ENCODE data around the gene TGM6. TPM values are rescaled to one million over a fixed set of nuclear protein-coding genes. Genes with fewer than 3 reads are reported as not detected.

TGM6 gene
- total RNA-seq, 5 donors from 2014 or later (not counting 1 experiment from before 2014, with no cell fraction given) = not detected

DNA sequence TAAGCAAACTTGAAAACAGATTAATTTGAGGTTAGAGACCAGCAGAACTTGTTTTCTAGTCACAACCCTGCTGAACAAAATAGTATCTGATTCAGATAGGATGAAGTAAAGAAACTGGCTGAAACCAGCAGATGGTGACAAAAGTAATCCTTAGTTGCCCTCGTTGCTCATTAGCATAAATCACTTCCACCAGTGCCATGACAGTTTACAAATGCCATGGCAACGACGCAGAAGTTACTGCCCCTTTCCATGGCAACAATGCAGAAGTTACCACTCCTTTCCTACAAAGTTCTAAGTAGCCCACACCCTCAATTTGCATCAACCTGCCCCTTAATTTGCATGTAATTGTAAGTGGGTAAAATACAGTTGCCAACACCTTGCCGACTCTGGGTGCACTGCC lies 66.1 kb downstream of the TGM6 start:
- POLR2A ChIA-PET = no interaction called here
- Mint-ChIP-seq H3K9me3 (peaks cover 0 to 8% (median 0%) of the 10 kb centered on the region in 3 donors), H3K4me1 (peaks cover 6 to 13% (median 9%) of the 10 kb centered on the region in 3 donors), H3K36me3 (peaks cover 3% of the 10 kb centered on the region), H3K27me3 (peaks cover 0 to 3% of the 10 kb centered on the region in 2 donors), H3K4me3 (no peak overlapping the region), H3K27ac (no peak overlapping the region)
- CTCF ChIA-PET = interaction anchor here in 1 of 2 donors (0.6 to 1.2 kb wide), 2 partner anchors 9 to 217 kb away, joined by 3 to 4 read pairs; partner anchors contain the start of gene IDH3B
- Histone ChIP-seq H3K4me3 (ENCODE audit: control insufficient read depth in 1 of 2, extremely low read depth in 1 of 2, low read length in 1 of 2) (no peak overlapping the region), H3K36me3 (ENCODE audit: control insufficient read depth in 2 of 2, extremely low read depth in 1 of 2, insufficient read depth in 1 of 2, low read length in 1 of 2) (no peaks in the 10 kb centered on the region), H3K4me1 (ENCODE audit: control insufficient read depth in 1 of 2, extremely low read depth in 1 of 2, insufficient read depth in 2 of 2, low read length in 2 of 2) (no peaks in the 10 kb centered on the region), H3K9me3 (no peaks in the 10 kb centered on the region), H3K27ac (ENCODE audit: low read length) (no peak overlapping the region), H3K27me3 (replicated peaks in 1 of 2; ENCODE audit: control insufficient read depth in 2 of 2, extremely low read depth in 1 of 2, insufficient read depth in 2 of 2, low read length in 1 of 2) (no peaks in the 10 kb centered on the region)
- 80% methylated on average over 1 of the region's 4 CpGs for WGBS (ENCODE audit: insufficient coverage)
- ATAC-seq (replicated peaks in 1 of 4) = no peak
- DNase-seq = peak in 1 of 35 experiments; percentile 11

DNA sequence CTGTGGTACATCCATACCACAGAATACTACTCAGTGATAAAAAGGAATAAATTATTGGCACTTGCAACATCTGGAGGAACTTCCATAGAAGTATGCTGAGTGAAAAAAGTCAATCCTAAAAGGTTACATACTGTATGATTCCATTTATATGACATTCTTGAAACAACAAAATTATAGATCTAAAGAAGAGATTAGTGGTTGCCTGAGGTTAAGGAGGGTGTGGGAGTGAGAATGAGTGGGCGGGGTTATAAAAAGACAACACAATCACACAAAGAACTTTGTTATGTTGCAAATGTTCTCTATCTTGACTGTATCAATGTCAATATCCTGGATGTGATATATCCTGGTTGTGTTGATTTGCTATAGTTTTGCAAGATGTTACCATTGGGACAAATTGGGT lies 68.7 kb downstream of the TGM6 start:
- DNase-seq (no peak), ATAC-seq (replicated peaks in 1 of 4) (no peak)
- ChIA-PET POLR2A (no interaction called here), CTCF (no interaction called here)
- no CpG with 5 or more reads among the region's 1 CpG for WGBS (ENCODE audit: insufficient coverage)
- H3K4me1 ChIP-seq (ENCODE audit: control insufficient read depth in 1 of 2, extremely low read depth in 1 of 2, insufficient read depth in 2 of 2, low read length in 2 of 2) = no peaks in the 10 kb centered on the region
- no peak overlapping the region for H3K27ac Mint-ChIP-seq
- peaks cover 0 to 8% (median 0%) of the 10 kb centered on the region in 3 donors for H3K9me3 Mint-ChIP-seq
- H3K4me3 Mint-ChIP-seq = no peak overlapping the region
- no peak overlapping the region for H3K4me3 ChIP-seq (ENCODE audit: control insufficient read depth in 1 of 2, extremely low read depth in 1 of 2, low read length in 1 of 2)
- no peaks in the 10 kb centered on the region for H3K9me3 ChIP-seq
- H3K36me3 ChIP-seq (ENCODE audit: control insufficient read depth in 2 of 2, extremely low read depth in 1 of 2, insufficient read depth in 1 of 2, low read length in 1 of 2) = no peaks in the 10 kb centered on the region
- H3K4me1 Mint-ChIP-seq = peaks cover 6 to 13% (median 9%) of the 10 kb centered on the region in 3 donors
- peaks cover 3% of the 10 kb centered on the region for H3K36me3 Mint-ChIP-seq
- peaks cover 0 to 3% of the 10 kb centered on the region in 2 donors for H3K27me3 Mint-ChIP-seq
- no peak overlapping the region for H3K27ac ChIP-seq (ENCODE audit: low read length)
- H3K27me3 ChIP-seq (replicated peaks in 1 of 2; ENCODE audit: control insufficient read depth in 2 of 2, extremely low read depth in 1 of 2, insufficient read depth in 2 of 2, low read length in 1 of 2) = no peaks in the 10 kb centered on the region

DNA sequence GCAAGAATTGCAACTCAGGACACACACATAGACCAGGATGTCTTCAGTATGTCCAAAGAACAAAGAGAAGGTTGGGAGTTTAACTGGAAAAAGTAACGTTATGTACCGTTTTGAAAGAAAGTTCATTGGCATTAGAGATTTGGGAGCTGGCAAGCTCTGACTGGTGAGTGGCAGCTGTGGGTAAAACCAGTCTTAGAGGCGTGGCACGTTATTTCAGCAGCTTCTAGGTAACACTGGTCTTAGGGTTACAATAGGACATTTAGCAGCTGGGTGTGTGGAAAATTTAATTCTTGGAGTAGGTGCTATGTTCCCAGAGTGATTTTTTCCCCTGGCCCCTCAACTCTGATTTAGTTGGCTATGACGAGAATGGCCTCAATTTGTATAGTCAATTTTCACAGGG lies 70.7 kb downstream of the TGM6 start:
- H3K27ac Mint-ChIP-seq = no peak overlapping the region

DNA sequence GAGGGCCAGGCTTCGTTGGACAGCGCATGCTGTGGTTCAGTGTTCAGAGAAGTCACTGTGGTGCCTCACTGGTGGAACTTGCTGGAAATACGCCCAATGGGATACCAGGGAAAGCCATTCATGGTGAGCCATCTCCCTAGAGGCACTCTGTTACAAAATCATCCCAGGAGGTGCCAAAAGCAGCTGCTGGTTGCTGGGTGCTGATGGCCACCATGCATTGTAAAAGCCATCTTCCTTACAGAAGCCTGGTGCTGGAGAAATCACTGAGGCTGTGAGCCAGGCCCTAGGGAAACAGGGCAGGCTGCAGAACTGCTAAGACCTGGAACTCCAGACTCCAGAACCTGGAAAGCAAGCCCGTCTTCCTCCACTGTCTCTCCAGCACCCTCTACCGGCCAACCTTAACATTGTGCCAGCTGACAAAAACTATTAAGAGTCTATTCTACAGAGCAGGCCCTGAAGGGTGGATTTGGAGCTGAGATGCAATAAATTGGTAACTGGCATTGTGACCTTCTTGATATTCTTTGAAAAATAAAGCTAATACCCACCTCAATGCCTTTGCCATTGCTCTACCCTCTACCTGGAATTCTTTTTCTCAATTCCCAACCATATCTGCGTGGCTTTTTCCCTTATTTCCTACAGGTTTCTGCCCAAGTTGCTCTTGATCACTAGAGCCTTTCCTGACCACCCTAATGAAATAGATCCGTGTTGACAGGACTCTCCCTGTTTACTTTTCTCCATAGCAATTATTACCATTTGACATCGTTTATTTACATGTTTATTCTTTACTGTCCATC lies 71.4 kb downstream of the TGM6 start:
- H3K4me1 ChIP-seq (ENCODE audit: control insufficient read depth in 1 of 2, extremely low read depth in 1 of 2, insufficient read depth in 2 of 2, low read length in 2 of 2) = no peaks in the 10 kb centered on the region
- POLR2A ChIA-PET = no interaction called here

More for the DNA sequence above, 70.7 kb downstream of the TGM6 start:
- ChIA-PET POLR2A (no interaction called here), CTCF (interaction anchor here in 1 of 2 donors (1.4 kb wide), 1 partner anchor 19 kb away, joined by 6 read pairs; the partner anchor contains the start of gene SNRPB)
- 83% methylated on average over 3 of the region's 5 CpGs for WGBS (ENCODE audit: insufficient coverage)
- ATAC-seq (replicated peaks in 1 of 4) = no peak
- Histone ChIP-seq H3K4me1 (ENCODE audit: control insufficient read depth in 1 of 2, extremely low read depth in 1 of 2, insufficient read depth in 2 of 2, low read length in 2 of 2) (no peaks in the 10 kb centered on the region), H3K27me3 (replicated peaks in 1 of 2; ENCODE audit: control insufficient read depth in 2 of 2, extremely low read depth in 1 of 2, insufficient read depth in 2 of 2, low read length in 1 of 2) (no peaks in the 10 kb centered on the region), H3K9me3 (no peaks in the 10 kb centered on the region), H3K4me3 (ENCODE audit: control insufficient read depth in 1 of 2, extremely low read depth in 1 of 2, low read length in 1 of 2) (no peak overlapping the region), H3K27ac (ENCODE audit: low read length) (no peak overlapping the region), H3K36me3 (ENCODE audit: control insufficient read depth in 2 of 2, extremely low read depth in 1 of 2, insufficient read depth in 1 of 2, low read length in 1 of 2) (no peaks in the 10 kb centered on the region)
- H3K4me3 Mint-ChIP-seq = no peak overlapping the region
- no peaks in the 10 kb centered on the region for H3K36me3 Mint-ChIP-seq
- DNase-seq = no peak
- no peaks in the 10 kb centered on the region for H3K27me3 Mint-ChIP-seq
- peaks cover 0 to 6% (median 0%) of the 10 kb centered on the region in 3 donors for H3K9me3 Mint-ChIP-seq
- peaks cover 6 to 13% (median 9%) of the 10 kb centered on the region in 3 donors for H3K4me1 Mint-ChIP-seq

DNA sequence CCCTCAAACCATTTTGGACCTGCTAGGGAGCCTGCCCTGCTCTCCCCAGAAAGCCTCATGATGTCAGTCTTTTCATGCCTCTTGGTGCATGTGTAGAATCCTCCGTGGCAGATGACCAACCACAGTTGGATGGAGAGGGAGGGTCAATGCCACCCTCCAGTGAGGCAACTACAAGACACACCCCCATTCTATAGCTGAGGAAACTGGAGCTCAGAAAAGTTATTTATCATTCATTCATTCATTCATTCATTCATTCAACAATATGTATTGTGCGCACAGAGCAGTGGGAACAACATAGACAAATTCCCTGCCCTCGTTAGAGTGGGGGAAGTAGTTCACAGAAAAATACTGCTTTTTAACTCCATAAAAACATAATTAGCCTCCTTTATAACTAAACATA lies 73.1 kb downstream of the TGM6 start:
- Mint-ChIP-seq H3K4me3 (no peak overlapping the region), H3K9me3 (no peaks in the 10 kb centered on the region), H3K4me1 (peaks cover 6 to 13% (median 9%) of the 10 kb centered on the region in 3 donors), H3K36me3 (peaks cover 6% of the 10 kb centered on the region), H3K27ac (no peak overlapping the region), H3K27me3 (no peaks in the 10 kb centered on the region)
- ATAC-seq (replicated peaks in 1 of 4) (no peak), DNase-seq (no peak)
- Histone ChIP-seq H3K4me1 (ENCODE audit: control insufficient read depth in 1 of 2, extremely low read depth in 1 of 2, insufficient read depth in 2 of 2, low read length in 2 of 2) (no peaks in the 10 kb centered on the region), H3K27ac (ENCODE audit: low read length) (no peak overlapping the region), H3K27me3 (replicated peaks in 1 of 2; ENCODE audit: control insufficient read depth in 2 of 2, extremely low read depth in 1 of 2, insufficient read depth in 2 of 2, low read length in 1 of 2) (no peaks in the 10 kb centered on the region), H3K9me3 (no peaks in the 10 kb centered on the region), H3K36me3 (ENCODE audit: control insufficient read depth in 2 of 2, extremely low read depth in 1 of 2, insufficient read depth in 1 of 2, low read length in 1 of 2) (peaks cover 0 to 2% of the 10 kb centered on the region in 2 donors), H3K4me3 (ENCODE audit: control insufficient read depth in 1 of 2, extremely low read depth in 1 of 2, low read length in 1 of 2) (no peak overlapping the region)
- ChIA-PET CTCF (interaction anchor here in 1 of 2 donors (0.6 to 0.9 kb wide), 2 partner anchors 17 to 84 kb away, joined by 3 read pairs; no protein-coding TSS in a partner anchor), POLR2A (no interaction called here)
- no CpG with 5 or more reads among the region's 3 CpGs for whole genome bisulfite sequencing (ENCODE audit: insufficient coverage)

More for the DNA sequence above, 71.4 kb downstream of the TGM6 start:
- Mint-ChIP-seq H3K9me3 (peaks cover 0 to 1% (median 0%) of the 10 kb centered on the region in 3 donors), H3K36me3 (peaks cover 3% of the 10 kb centered on the region), H3K27ac (no peak overlapping the region), H3K4me1 (peaks cover 6 to 13% (median 9%) of the 10 kb centered on the region in 3 donors), H3K4me3 (no peak overlapping the region), H3K27me3 (no peaks in the 10 kb centered on the region)
- H3K4me3 ChIP-seq (ENCODE audit: control insufficient read depth in 1 of 2, extremely low read depth in 1 of 2, low read length in 1 of 2) = no peak overlapping the region
- 75% methylated on average over 6 of the region's 8 CpGs for WGBS (ENCODE audit: insufficient coverage)
- peak in 3 of 4 experiments; percentile 26 to 66 (median 57) for ATAC-seq (replicated peaks in 1 of 4)
- no peak overlapping the region for H3K27ac ChIP-seq (ENCODE audit: low read length)
- H3K9me3 ChIP-seq = no peaks in the 10 kb centered on the region
- H3K36me3 ChIP-seq (ENCODE audit: control insufficient read depth in 2 of 2, extremely low read depth in 1 of 2, insufficient read depth in 1 of 2, low read length in 1 of 2) = no peaks in the 10 kb centered on the region
- DNase-seq = peak in 33 of 35 experiments; percentile 14 to 73 (median 49)
- CTCF ChIA-PET = interaction anchor here (0.6 to 1.4 kb wide), 6 partner anchors 18 to 1927 kb away, joined by 3 to 6 read pairs (median 5); partner anchors contain the start of gene SNRPB (in 1 of the 2)
- H3K27me3 ChIP-seq (replicated peaks in 1 of 2; ENCODE audit: control insufficient read depth in 2 of 2, extremely low read depth in 1 of 2, insufficient read depth in 2 of 2, low read length in 1 of 2) = no peaks in the 10 kb centered on the region

- H3K9me3 ChIP-seq = no peaks in the 10 kb centered on the region
- peak overlapping the region in 1 of 2 donors; percentile 33 for H3K27ac Mint-ChIP-seq
- H3K36me3 Mint-ChIP-seq = peaks cover 26% of the 10 kb centered on the region
- H3K27me3 Mint-ChIP-seq = no peaks in the 10 kb centered on the region
- H3K4me3 Mint-ChIP-seq = no peak overlapping the region
- WGBS (ENCODE audit: insufficient coverage) = 80% methylated on average over 1 of the region's 2 CpGs
- DNase-seq (no peak), ATAC-seq (replicated peaks in 1 of 4) (no peak)
- H3K27ac ChIP-seq (ENCODE audit: low read length) = no peak overlapping the region
- no peaks in the 10 kb centered on the region for H3K4me1 ChIP-seq (ENCODE audit: control insufficient read depth in 1 of 2, extremely low read depth in 1 of 2, insufficient read depth in 2 of 2, low read length in 2 of 2)
- no peaks in the 10 kb centered on the region for H3K9me3 Mint-ChIP-seq
- no peaks in the 10 kb centered on the region for H3K27me3 ChIP-seq (replicated peaks in 1 of 2; ENCODE audit: control insufficient read depth in 2 of 2, extremely low read depth in 1 of 2, insufficient read depth in 2 of 2, low read length in 1 of 2)
- ChIA-PET POLR2A (no interaction called here), CTCF (interaction anchor here in 1 of 2 donors (0.7 to 1.9 kb wide), 7 partner anchors 10 to 428 kb away, joined by 3 to 7 read pairs (median 3); partner anchors contain the start of gene SNRPB)
- H3K4me3 ChIP-seq (ENCODE audit: control insufficient read depth in 1 of 2, extremely low read depth in 1 of 2, low read length in 1 of 2) = no peak overlapping the region
- peaks cover 0 to 4% (median 0%) of the 10 kb centered on the region in 3 donors for H3K4me1 Mint-ChIP-seq
- peaks cover 0 to 23% of the 10 kb centered on the region in 2 donors for H3K36me3 ChIP-seq (ENCODE audit: control insufficient read depth in 2 of 2, extremely low read depth in 1 of 2, insufficient read depth in 1 of 2, low read length in 1 of 2)
Observed at GRCh38 chr20:2455771-2456497, 75.2 kb downstream of the TGM6 start.
